GM23248 (cell line): ENCODE results near the gene UQCRH. TPM values are rescaled to one million over a fixed set of nuclear protein-coding genes. Genes with fewer than 3 reads are reported as not detected.

Experiments used
- DNase-seq: peaks from one replicate; pipeline ENCODE4 v3.0.0-alpha.2; 2015
- H2AFZ ChIP-seq: fragments of 200-600 bp; sonication (generic); 2 replicates; pipeline ENCODE4 v1.6.1; 2016; ENCODE audit warnings: antibody characterized with exemption
- H3F3A ChIP-seq: fragments of 200-600 bp; sonication (generic); 2 replicates; pipeline ENCODE4 v1.6.1; 2016; ENCODE audit warnings: mild to moderate bottlenecking, antibody characterized with exemption, mixed run types; ENCODE audit not compliant: insufficient read depth
- H3K27ac ChIP-seq: fragments of 200-600 bp; sonication (generic); 2 replicates; pipeline ENCODE4 v1.5.1; 2016; ENCODE audit warnings: mild to moderate bottlenecking
- H3K27me3 ChIP-seq: fragments of 200-600 bp; sonication (generic); replicated peaks from 2 replicates; pipeline ENCODE4 v1.6.1; 2016; ENCODE audit warnings: mild to moderate bottlenecking; ENCODE audit not compliant: insufficient read depth
- H3K36me3 ChIP-seq: fragments of 200-600 bp; sonication (generic); 2 replicates; pipeline ENCODE4 v1.6.1; 2016; ENCODE audit warnings: low read depth, mild to moderate bottlenecking
- H3K4me1 ChIP-seq: fragments of 200-600 bp; sonication (generic); 2 replicates; pipeline ENCODE4 v1.6.1; 2016; ENCODE audit warnings: mild to moderate bottlenecking; ENCODE audit not compliant: insufficient read depth
- H3K4me2 ChIP-seq: fragments of 200-600 bp; sonication (generic); one replicate; pipeline ENCODE4 v1.6.1; 2016; ENCODE audit warnings: mild to moderate bottlenecking; ENCODE audit not compliant: unreplicated experiment
- H3K4me3 ChIP-seq: fragments of 200-600 bp; sonication (generic); 2 replicates; pipeline ENCODE4 v1.5.1; 2016; ENCODE audit warnings: mild to moderate bottlenecking
- H3K79me2 ChIP-seq: fragments of 200-600 bp; sonication (generic); 2 replicates; pipeline ENCODE4 v1.6.1; 2016; ENCODE audit warnings: mild to moderate bottlenecking; ENCODE audit not compliant: insufficient read depth
- H3K9ac ChIP-seq: fragments of 200-600 bp; sonication (generic); 2 replicates; pipeline ENCODE4 v1.6.1; 2016; ENCODE audit warnings: mild to moderate bottlenecking
- H3K9me2 ChIP-seq: fragments of 200-600 bp; sonication (generic); 2 replicates; pipeline ENCODE4 v1.6.1; 2016; ENCODE audit warnings: mixed run types, mild to moderate bottlenecking, moderate library complexity; ENCODE audit not compliant: insufficient read depth
- H3K9me3 ChIP-seq: fragments of 200-600 bp; sonication (generic); one replicate; pipeline ENCODE4 v1.6.1; 2017; ENCODE audit warnings: low read depth
- H4K20me1 ChIP-seq: fragments of 200-600 bp; sonication (generic); 2 replicates; pipeline ENCODE4 v1.6.0; 2016; ENCODE audit not compliant: insufficient read depth
- EZH2 ChIP-seq: fragments of 200-600 bp; sonication (generic); IDR thresholded peaks from 2 replicates; pipeline ENCODE4 v1.6.1; 2018; ENCODE audit warnings: antibody characterized with exemption, mild to moderate bottlenecking; ENCODE audit not compliant: insufficient read depth, poor library complexity, severe bottlenecking
- EZH2phosphoT487 ChIP-seq: fragments of 200-600 bp; sonication (generic); IDR thresholded peaks from 2 replicates; pipeline ENCODE4 v1.6.1; 2018; ENCODE audit warnings: antibody characterized with exemption, moderate library complexity, mild to moderate bottlenecking, low read depth; ENCODE audit not compliant: insufficient read depth
- WGBS, 2 experiments: methylation state at CpG; one replicate each; pipeline ENCODE4 v1.1.6; 2015 to 2017; ENCODE audit warnings: low lambda C conversion rate in 2 of 2, low coverage in 1 of 2; ENCODE audit errors: missing lambda C conversion rate in 2 of 2; 5-methylcytosine and 5-hydroxymethylcytosine counted together
- in situ Hi-C: fragments of 300-500 bp; cut with MboI; formaldehyde crosslinking; loops from 2 replicates; pipeline ENCODE4 v1.15.0; 2020
- polyA plus RNA-seq: library from polyadenylated mRNA; unstranded; fragments of >200 nt; fragmentation: Nextera tagmentation; extraction: Ambion mirVana; gene quantifications from 2 replicates; pipeline ENCODE4 v1.2.1, GENCODE V29; 2016
- total RNA-seq: library from RNA; depleted of rRNA; stranded (reverse); fragments of >200 nt; shearing (Covaris generic); gene quantifications from 2 replicates; pipeline ENCODE4 v1.2.3, GENCODE V29; 2014

Gene UQCRH
- total and polyA plus RNA-seq, 2 experiments from 2014 or later: 237 to 334 TPM

DNA sequence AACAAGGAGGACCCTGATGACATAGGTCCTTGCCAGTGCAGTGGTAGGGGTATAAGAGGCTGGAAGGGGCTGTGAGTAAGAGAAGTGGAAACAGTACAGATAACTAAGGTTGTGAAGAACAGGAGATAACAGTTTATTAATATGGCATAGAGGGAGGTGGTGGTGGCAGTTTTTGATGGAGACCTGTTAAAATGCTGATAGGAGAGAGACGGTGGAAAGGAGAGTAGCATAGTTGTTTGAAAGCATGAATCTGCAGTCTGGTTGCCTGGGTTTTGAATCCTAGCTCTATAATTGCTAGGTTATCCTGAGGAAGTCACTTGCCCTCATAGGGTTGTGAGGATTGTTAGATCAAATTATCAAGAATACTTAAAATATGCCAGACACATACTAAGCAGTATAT, 19.4 kb upstream of the UQCRH start:
- Histone ChIP-seq H4K20me1 (no peaks in the 10 kb centered on the region), H3K27me3 (no peaks in the 10 kb centered on the region), H3F3A (peaks cover 17% of the 10 kb centered on the region), H3K9me2 (no peaks in the 10 kb centered on the region), H2AFZ (no peak overlapping the region), H3K27ac (peak overlapping the region; percentile 25; the same call in 1 of the 2 replicates), H3K4me3 (no peak overlapping the region), H3K9me3 (no peaks in the 10 kb centered on the region), H3K4me2 (no peak overlapping the region), H3K36me3 (peaks cover 53% of the 10 kb centered on the region), H3K9ac (peak overlapping the region; percentile 20; the same call in 1 of the 2 replicates), H3K4me1 (peaks cover 18% of the 10 kb centered on the region), H3K79me2 (peaks cover 45% of the 10 kb centered on the region)
- WGBS, 2 experiments: 98 to 100% methylated on average over 1 of the region's 1 CpG
- in situ Hi-C loops: no loop called here
- TF ChIP-seq EZH2phosphoT487: no peak
- no peak for TF ChIP-seq EZH2
- DNase-seq: no peak

DNA sequence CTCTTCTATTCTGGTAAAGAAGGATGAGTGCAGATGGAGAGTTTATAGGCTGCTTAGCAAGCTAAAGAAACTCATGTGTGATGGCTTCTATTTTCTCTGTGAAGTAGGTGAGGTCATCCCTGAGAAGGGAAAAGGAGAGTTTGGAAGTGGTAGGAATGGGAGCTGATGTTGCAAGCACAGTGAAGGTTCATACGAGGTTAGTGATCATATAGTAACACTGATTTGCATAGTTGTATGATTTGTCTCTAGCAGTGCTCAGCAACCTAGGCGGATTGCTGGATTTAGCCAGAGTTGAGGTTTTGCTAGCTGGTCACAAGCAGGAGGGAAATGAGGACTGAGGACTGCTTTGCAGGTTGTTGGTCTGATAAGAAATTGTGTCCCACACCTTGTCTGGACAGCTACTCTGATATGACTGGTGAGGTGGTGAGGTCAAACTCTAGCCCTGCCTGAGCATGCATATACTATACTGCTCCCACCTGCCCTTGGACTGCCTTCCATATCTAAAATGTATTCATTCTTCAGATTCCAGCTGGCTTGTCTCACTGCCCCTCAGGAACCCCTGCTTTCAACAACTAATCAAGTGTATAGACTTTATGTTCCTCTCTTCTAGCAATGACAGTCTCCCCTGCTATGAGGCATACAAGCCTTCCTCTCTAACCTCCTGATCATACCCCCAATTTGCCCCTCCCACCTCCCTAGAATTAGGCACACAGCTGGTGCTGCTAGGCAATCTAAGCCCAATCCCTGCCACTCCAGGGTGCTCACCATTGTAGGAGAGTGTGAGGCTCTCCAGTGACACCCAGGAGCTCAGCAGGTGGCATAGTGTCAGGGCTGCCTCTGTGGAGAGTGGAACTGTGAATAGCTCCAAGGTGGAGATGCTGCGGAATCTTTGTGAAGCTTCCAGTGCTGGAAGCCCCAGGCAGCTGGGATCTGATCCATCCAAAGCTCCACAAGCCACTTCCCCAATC, 18.6 kb upstream of the UQCRH start:
- no peaks in the 10 kb centered on the region for H4K20me1 ChIP-seq
- peaks cover 25% of the 10 kb centered on the region for H3F3A ChIP-seq
- peak overlapping the region; percentile 20; the same call in 1 of the 2 replicates for H3K9ac ChIP-seq
- peak; percentile 53 for DNase-seq
- no peak overlapping the region for H3K4me3 ChIP-seq
- no peak overlapping the region for H2AFZ ChIP-seq
- H3K4me1 ChIP-seq: peaks cover 26% of the 10 kb centered on the region
- H3K9me3 ChIP-seq: no peaks in the 10 kb centered on the region
- peaks cover 48% of the 10 kb centered on the region for H3K79me2 ChIP-seq
- H3K36me3 ChIP-seq: peaks cover 46% of the 10 kb centered on the region
- 67 to 71% methylated on average over 3 of the region's 3 CpGs for WGBS, 2 experiments
- H3K9me2 ChIP-seq: no peaks in the 10 kb centered on the region
- peak overlapping the region; percentile 25; the same call in 1 of the 2 replicates for H3K27ac ChIP-seq
- TF ChIP-seq EZH2phosphoT487 (no peak), EZH2 (no peak)
- no peak overlapping the region for H3K4me2 ChIP-seq
- no peaks in the 10 kb centered on the region for H3K27me3 ChIP-seq
- in situ Hi-C loops: no loop called here

DNA sequence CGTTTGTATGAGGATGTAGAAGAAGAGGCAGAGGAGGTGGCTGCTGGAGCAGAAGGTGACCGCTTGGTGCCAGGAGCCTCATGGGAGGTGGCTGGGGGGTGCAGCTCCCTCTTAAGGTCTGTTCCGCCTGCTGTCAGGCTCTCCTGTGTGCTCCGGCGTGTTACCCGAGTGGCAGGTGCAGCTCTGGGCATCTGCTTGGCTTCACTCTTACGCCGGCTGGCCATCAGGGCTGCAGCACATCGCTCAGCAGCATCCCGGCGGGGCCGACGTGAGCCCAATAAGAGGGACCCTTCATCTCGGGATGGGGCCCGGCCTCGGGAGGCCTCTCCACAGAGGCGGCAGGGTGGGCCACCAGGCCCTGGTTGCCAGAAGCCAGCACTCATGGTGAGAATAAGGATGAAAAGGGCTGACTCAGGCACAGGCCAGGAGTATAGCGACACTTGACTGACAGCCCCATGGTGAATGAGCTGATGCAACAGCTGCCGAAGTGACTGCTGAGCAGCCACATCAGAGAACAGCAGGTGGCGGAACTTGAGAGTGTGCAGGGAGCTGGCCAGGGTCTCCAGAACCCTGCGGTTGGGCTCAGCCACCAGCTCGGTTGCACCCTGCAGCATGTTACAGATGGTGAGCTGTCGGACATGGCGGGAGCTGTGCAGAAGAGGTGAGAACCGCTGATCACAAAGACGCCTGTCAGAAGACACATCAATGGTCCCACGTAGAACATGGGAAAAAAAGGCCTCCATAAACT, 17.6 kb upstream of the UQCRH start:
- no peak for DNase-seq
- H3K27ac ChIP-seq: no peak overlapping the region
- TF ChIP-seq EZH2phosphoT487 (no peak), EZH2 (no peak)

DNA sequence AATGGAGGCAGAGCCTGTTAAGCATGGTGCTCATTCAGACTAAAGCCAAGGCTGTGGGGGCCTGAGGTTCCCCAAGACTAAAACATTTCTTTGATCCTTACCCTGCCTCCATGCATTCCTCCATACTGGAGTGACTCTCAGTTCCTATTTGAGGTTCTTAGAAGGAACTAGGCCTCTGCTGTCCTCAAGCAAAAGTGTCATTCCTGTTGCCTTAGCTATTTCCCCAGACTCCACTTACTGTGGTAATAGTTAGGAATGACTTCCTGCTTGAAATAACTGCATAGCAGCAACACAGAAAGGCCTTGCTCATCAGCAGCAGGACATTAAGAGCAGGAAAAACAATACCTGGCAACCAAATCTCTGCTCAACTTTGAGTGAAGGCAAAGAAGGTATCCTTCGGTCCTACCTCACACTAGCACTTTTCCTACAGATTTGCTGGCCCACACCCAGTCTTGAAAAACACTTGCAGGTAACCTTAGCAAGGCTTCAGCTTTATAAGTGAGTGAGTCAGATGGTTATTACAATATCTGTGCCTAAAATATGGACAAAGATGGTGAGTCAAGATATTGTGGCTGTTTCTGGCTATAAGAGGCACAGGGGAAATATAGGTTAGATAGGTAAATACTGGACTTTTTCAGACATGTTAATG, 14.9 kb upstream of the UQCRH start:
- Histone ChIP-seq H3K4me3 (no peak overlapping the region), H2AFZ (no peak overlapping the region), H3K27ac (peak overlapping the region; percentile 78), H3K4me2 (peak overlapping the region; percentile 13), H3K9me2 (no peaks in the 10 kb centered on the region), H3F3A (peaks cover 48% of the 10 kb centered on the region), H3K36me3 (peaks cover 47% of the 10 kb centered on the region), H3K9me3 (no peaks in the 10 kb centered on the region), H3K9ac (peak overlapping the region; percentile 50), H3K4me1 (peaks cover 29% of the 10 kb centered on the region), H3K79me2 (peaks cover 69% of the 10 kb centered on the region), H3K27me3 (no peaks in the 10 kb centered on the region), H4K20me1 (no peaks in the 10 kb centered on the region)
- DNase-seq: peak; percentile 80
- TF ChIP-seq EZH2phosphoT487 (no peak), EZH2 (no peak)
- 86 to 93% methylated on average over 1 of the region's 1 CpG for WGBS, 2 experiments
- in situ Hi-C loops: no loop called here

More for the DNA sequence above, 17.6 kb upstream of the UQCRH start:
- Histone ChIP-seq H3K27me3 (no peaks in the 10 kb centered on the region), H3K9me3 (no peaks in the 10 kb centered on the region), H3K9me2 (no peaks in the 10 kb centered on the region), H3K36me3 (peaks cover 42% of the 10 kb centered on the region), H3F3A (peaks cover 35% of the 10 kb centered on the region), H3K9ac (no peak overlapping the region), H3K4me1 (peaks cover 29% of the 10 kb centered on the region), H3K4me2 (no peak overlapping the region), H3K79me2 (peaks cover 57% of the 10 kb centered on the region), H2AFZ (no peak overlapping the region), H4K20me1 (no peaks in the 10 kb centered on the region), H3K4me3 (no peak overlapping the region)
- in situ Hi-C loops: no loop called here
- 84 to 90% methylated on average over 26 to 27 of the region's 27 CpGs for WGBS, 2 experiments
